MCF 10A (cell line): ENCODE measurements around the gene HOGA1. TPM values are rescaled to one million over a fixed set of nuclear protein-coding genes. Genes with fewer than 3 reads are reported as not detected.

ENCODE experiments used
- BruUV-seq: library from RNA; stranded (reverse); fragments of 400-500 nt; replicated peaks from 2 replicates; lab custom pipeline; 2021; lab: Mats Ljungman, UMichigan
- CTCF ChIA-PET: fragments of 300-600 bp; sonication (Branson Sonifier 250); formaldehyde crosslinking; extraction: SDS; loops from one replicate; lab custom pipeline; 2021; ENCODE audit warnings: antibody characterized with exemption, inconsistent platforms; lab: Yijun Ruan, JAX
- POLR2A ChIA-PET: fragments of 300-600, 350-650 bp; sonication (Branson Sonifier 250); formaldehyde crosslinking; extraction: SDS; loops from one replicate; lab custom pipeline; 2020; ENCODE audit warnings: antibody characterized with exemption, inconsistent platforms; lab: Yijun Ruan, JAX
- DNase-seq: peaks from one replicate; pipeline ENCODE4 v3.0.0-alpha.2; 2018; ENCODE audit not compliant: unreplicated experiment
- H3K27ac Mint-ChIP-seq: one replicate; pipeline ENCODE4 v1.8.0; 2022; ENCODE audit warnings: mild to moderate bottlenecking, low read depth, mixed read lengths; ENCODE audit not compliant: unreplicated experiment
- H3K27me3 Mint-ChIP-seq: one replicate; pipeline ENCODE4 v1.8.0; 2022; ENCODE audit warnings: mixed read lengths; ENCODE audit not compliant: insufficient read depth, unreplicated experiment
- H3K36me3 Mint-ChIP-seq: one replicate; pipeline ENCODE4 v1.8.0; 2022; ENCODE audit warnings: mild to moderate bottlenecking, moderate library complexity, mixed read lengths; ENCODE audit not compliant: insufficient read depth, unreplicated experiment
- H3K4me1 Mint-ChIP-seq: one replicate; pipeline ENCODE4 v1.8.0; 2022; ENCODE audit warnings: mixed read lengths; ENCODE audit not compliant: insufficient read depth, unreplicated experiment
- H3K4me3 Mint-ChIP-seq: one replicate; pipeline ENCODE4 v1.8.0; 2022; ENCODE audit warnings: mild to moderate bottlenecking, moderate library complexity, mixed read lengths; ENCODE audit not compliant: unreplicated experiment
- H3K9me3 Mint-ChIP-seq: one replicate; pipeline ENCODE4 v1.8.0; 2022; ENCODE audit warnings: mixed read lengths; ENCODE audit not compliant: unreplicated experiment
- CTCF ChIP-seq: fragments of 200-600 bp; IDR thresholded peaks from one replicate; pipeline ENCODE4 v1.8.0; 2022; ENCODE audit warnings: antibody characterized with exemption, mild to moderate bottlenecking; ENCODE audit not compliant: unreplicated experiment
- intact Hi-C: fragments of 100-400 bp; cut with micrococcal nuclease; formaldehyde crosslinking; loops from 2 replicates; pipeline ENCODE4 v1.14.1; 2022
- total RNA-seq: library from RNA; stranded (reverse); gene quantifications from 2 replicates; pipeline ENCODE4 v1.2.3, GENCODE V29; 2022

Gene HOGA1
- total RNA-seq, 1 experiment from 2014 or later, result 1.7 TPM

GRCh38 chr10:97587183-97587582, 3.0 kb downstream of the HOGA1 start:
- H3K9me3 Mint-ChIP-seq, result no peaks in the 10 kb centered on the region
- no peak overlapping the region for H3K27ac Mint-ChIP-seq
- H3K36me3 Mint-ChIP-seq, result peaks cover 5% of the 10 kb centered on the region
- no peak for DNase-seq
- BruUV-seq, result no TSS peak
- H3K4me3 Mint-ChIP-seq, result no peak overlapping the region
- no peaks in the 10 kb centered on the region for H3K27me3 Mint-ChIP-seq
- peaks cover 22% of the 10 kb centered on the region for H3K4me1 Mint-ChIP-seq
- ChIA-PET CTCF (interaction anchor here (0.9 to 1.5 kb wide), 3 partner anchors 11 to 25 kb away, joined by 3 to 12 read pairs (median 4); no protein-coding TSS in a partner anchor), POLR2A (interaction anchor here (0.6 to 1.3 kb wide), 3 partner anchors 9 to 74 kb away, joined by 3 to 6 read pairs (median 4); no protein-coding TSS in a partner anchor)
- intact Hi-C loops, result no loop called here
- no peak for TF ChIP-seq CTCF

GRCh38 chr10:97589479-97589878, 5.3 kb downstream of the HOGA1 start, which contains the start of gene C10orf62:
TSS of gene C10orf62 (plus strand) at chr10:97589721. CDS start at chr10:97589898, 177 bp downstream.
- BruUV-seq, result no TSS peak
- ChIA-PET CTCF (interaction anchor here (0.6 to 1.4 kb wide), 2 partner anchors 14 to 101 kb away, joined by 3 read pairs; no protein-coding TSS in a partner anchor), POLR2A (interaction anchor here (1.3 kb wide), 1 partner anchor 18 kb away, joined by 3 read pairs; the partner anchor contains the start of gene ANKRD2)
- Mint-ChIP-seq H3K27me3 (no peaks in the 10 kb centered on the region), H3K36me3 (peaks cover 5% of the 10 kb centered on the region), H3K27ac (peak within 1 kb of the TSS; percentile 42), H3K4me3 (no peak within 1 kb of the TSS), H3K4me1 (peaks cover 14% of the 10 kb centered on the region), H3K9me3 (no peaks in the 10 kb centered on the region)
- no peak for TF ChIP-seq CTCF
- intact Hi-C loops, result no loop called here
- DNase-seq, result no peak

- Mint-ChIP-seq H3K27ac (no peak overlapping the region), H3K27me3 (no peaks in the 10 kb centered on the region), H3K4me1 (peaks cover 7% of the 10 kb centered on the region), H3K36me3 (peaks cover 5% of the 10 kb centered on the region), H3K4me3 (no peak overlapping the region), H3K9me3 (no peaks in the 10 kb centered on the region)
- CTCF ChIA-PET, result interaction anchor here (1.4 to 5.0 kb wide), 3 partner anchors 15 to 22 kb away, joined by 3 to 20 read pairs (median 7); partner anchors contain the start of gene ANKRD2
- intact Hi-C loops, result no loop called here
- POLR2A ChIA-PET, result interaction anchor here (1.3 kb wide), 1 partner anchor 18 kb away, joined by 3 read pairs; the partner anchor contains the start of gene ANKRD2
- no TSS peak for BruUV-seq
- no peak for TF ChIP-seq CTCF
- DNase-seq, result no peak
Observed at GRCh38 chr10:97590082-97590747, 6.0 kb downstream of the HOGA1 start.

- Mint-ChIP-seq H3K4me1 (peaks cover 3% of the 10 kb centered on the region), H3K4me3 (no peak overlapping the region), H3K9me3 (no peaks in the 10 kb centered on the region), H3K36me3 (peaks cover 5% of the 10 kb centered on the region), H3K27me3 (no peaks in the 10 kb centered on the region), H3K27ac (no peak overlapping the region)
- intact Hi-C loops, result no loop called here
- BruUV-seq, result no TSS peak
- no peak for TF ChIP-seq CTCF
- ChIA-PET CTCF (interaction anchor here (0.6 to 5.0 kb wide), 5 partner anchors 15 to 123 kb away, joined by 3 to 20 read pairs (median 6); partner anchors contain the start of gene ANKRD2), POLR2A (interaction anchor here (0.8 to 1.3 kb wide), 3 partner anchors 16 to 50 kb away, joined by 3 to 7 read pairs (median 4); partner anchors contain the start of gene ANKRD2)
- DNase-seq, result no peak
Observed at GRCh38 chr10:97590748-97591495, 6.7 kb downstream of the HOGA1 start.
